Measurements from ENCODE around the gene CABLES2. TPM values are rescaled to one million over a fixed set of nuclear protein-coding genes. Genes with fewer than 3 reads are reported as not detected.

Gene CABLES2
- total RNA-seq, 1 experiment from 2014 or later: 8.9 TPM

DNA sequence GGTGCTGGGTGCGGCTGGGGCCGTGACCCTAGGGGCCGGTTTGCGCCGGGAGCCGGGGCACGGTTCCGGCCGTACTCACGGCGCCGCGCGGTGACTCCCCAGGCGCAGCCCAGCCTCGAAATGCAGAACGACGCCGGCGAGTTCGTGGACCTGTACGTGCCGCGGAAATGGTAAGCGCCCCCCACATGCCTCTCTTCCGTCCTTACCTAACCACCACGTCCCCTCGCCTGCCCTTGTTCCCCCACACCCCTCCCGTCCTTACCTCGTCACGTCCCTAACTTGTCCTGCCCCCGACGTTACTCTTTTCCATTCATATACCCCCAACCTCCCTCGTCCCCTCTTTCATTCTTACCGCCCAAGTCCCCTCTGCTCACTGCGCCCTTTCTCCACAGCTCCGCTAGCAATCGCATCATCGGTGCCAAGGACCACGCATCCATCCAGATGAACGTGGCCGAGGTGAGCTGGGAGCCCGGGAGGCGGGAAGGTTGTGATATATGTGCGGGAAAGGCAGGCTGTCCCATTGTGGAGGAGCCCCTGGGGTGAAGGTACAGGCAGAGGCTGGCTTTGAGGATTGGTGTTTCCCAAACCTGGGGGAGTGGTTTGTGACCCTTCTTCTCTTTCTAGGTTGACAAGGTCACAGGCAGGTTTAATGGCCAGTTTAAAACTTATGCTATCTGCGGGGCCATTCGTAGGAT is 19.7 kb downstream of the CABLES2 start:
- Histone ChIP-seq H3K9ac (ENCODE audit: low read length) (peak overlapping the region; percentile 99), H3K9me3 (ENCODE audit: control insufficient read depth in 1 of 2, insufficient read depth in 1 of 2, low read depth in 1 of 2, low read length in 2 of 2) (no peaks in the 10 kb centered on the region), H3K27ac (ENCODE audit: low read depth, low read length) (peak overlapping the region; percentile 95), H4K20me1 (ENCODE audit: insufficient read depth) (peaks cover 9% of the 10 kb centered on the region; the same call in 1 of the 2 replicates), H3K4me3 (replicated peaks in 1 of 2; ENCODE audit: low read depth in 1 of 2, low read length in 2 of 2) (peak overlapping the region; percentile 98 to 100), H2AFZ (ENCODE audit: low read depth, low read length, poor library complexity, severe bottlenecking) (no peak overlapping the region), H3K4me2 (ENCODE audit: low read length) (peak overlapping the region; percentile 88), H3K9me2 (ENCODE audit: insufficient read depth) (no peaks in the 10 kb centered on the region), H3K79me2 (ENCODE audit: insufficient read depth, low read length) (peaks cover 62% of the 10 kb centered on the region), H3K4me1 (ENCODE audit: control insufficient read depth in 1 of 2, insufficient read depth in 2 of 2, low read length in 2 of 2) (peaks cover 8 to 33% of the 10 kb centered on the region in 2 experiments; a peak in 3 of 4 replicates), H3K36me3 (ENCODE audit: control insufficient read depth in 1 of 2, insufficient read depth in 2 of 2, low read length in 2 of 2) (peaks cover 8 to 22% of the 10 kb centered on the region in 2 experiments), H3K27me3 (ENCODE audit: insufficient read depth, low read length) (no peaks in the 10 kb centered on the region)
- ChIA-PET POLR2A (interaction anchor here (0.6 to 1.5 kb wide), 9 partner anchors 9 to 442 kb away, joined by 3 to 12 read pairs (median 6); partner anchors contain the start of gene MRGBP), CTCF (interaction anchor here (1.0 to 1.4 kb wide), 2 partner anchors 23 to 86 kb away, joined by 3 read pairs; no protein-coding TSS in a partner anchor), RAD21 (ENCODE audit: low non-redundant PET in 1 of 2, low total read pairs in 2 of 2, uncharacterized antibody in 2 of 2, unreplicated experiment in 2 of 2) (interaction anchor here in 1 of 2 experiments (0.6 to 0.7 kb wide), 2 partner anchors 38 to 85 kb away, joined by 4 to 8 read pairs; partner anchors contain the start of gene ADRM1)
- TSS peak; percentile 82 for BruUV-seq (replicated peaks)
- intact Hi-C loops (cut with micrococcal nuclease): loop anchor here (1.0 kb wide), 1 partner anchor 85 kb away; the partner anchor contains the start of gene ADRM1
- ATAC-seq: peak; percentile 0; the same call in 1 of the 2 replicates
- DNase-seq (ENCODE audit: low read depth, low spot score): no peak
- no peak for TF ChIP-seq CBX3 (IDR thresholded peaks at IDR 0.05; ENCODE audit: low read depth)
- no peak for TF ChIP-seq ZFX (IDR thresholded peaks at IDR 0.05)
- TF ChIP-seq EZH2phosphoT487 (IDR thresholded peaks at IDR 0.05; ENCODE audit: borderline replicate concordance): no peak
- no peak for TF ChIP-seq FOSL1 (IDR thresholded peaks at IDR 0.05; ENCODE audit: low read depth)
- TF ChIP-seq, protein P1, sequence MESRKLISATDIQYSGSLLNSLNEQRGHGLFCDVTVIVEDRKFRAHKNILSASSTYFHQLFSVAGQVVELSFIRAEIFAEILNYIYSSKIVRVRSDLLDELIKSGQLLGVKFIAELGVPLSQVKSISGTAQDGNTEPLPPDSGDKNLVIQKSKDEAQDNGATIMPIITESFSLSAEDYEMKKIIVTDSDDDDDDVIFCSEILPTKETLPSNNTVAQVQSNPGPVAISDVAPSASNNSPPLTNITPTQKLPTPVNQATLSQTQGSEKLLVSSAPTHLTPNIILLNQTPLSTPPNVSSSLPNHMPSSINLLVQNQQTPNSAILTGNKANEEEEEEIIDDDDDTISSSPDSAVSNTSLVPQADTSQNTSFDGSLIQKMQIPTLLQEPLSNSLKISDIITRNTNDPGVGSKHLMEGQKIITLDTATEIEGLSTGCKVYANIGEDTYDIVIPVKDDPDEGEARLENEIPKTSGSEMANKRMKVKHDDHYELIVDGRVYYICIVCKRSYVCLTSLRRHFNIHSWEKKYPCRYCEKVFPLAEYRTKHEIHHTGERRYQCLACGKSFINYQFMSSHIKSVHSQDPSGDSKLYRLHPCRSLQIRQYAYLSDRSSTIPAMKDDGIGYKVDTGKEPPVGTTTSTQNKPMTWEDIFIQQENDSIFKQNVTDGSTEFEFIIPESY (IDR thresholded peaks at IDR 0.05; ENCODE audit: extremely low read depth, insufficient replicate concordance, low read length): no peak
- no peak for TF ChIP-seq ZNF274 (IDR thresholded peaks at IDR 0.05; ENCODE audit: low read depth, low read length)
- no peak for TF ChIP-seq POLR2AphosphoS5 (IDR thresholded peaks at IDR 0.05; ENCODE audit: low read depth, low read length)
- no peak for TF ChIP-seq POLR2A (IDR thresholded peaks at IDR 0.05; ENCODE audit: borderline replicate concordance, extremely low read depth, insufficient read depth, insufficient read length)
- no peak for TF ChIP-seq SP1 (IDR thresholded peaks at IDR 0.05; ENCODE audit: low read depth)
- TF ChIP-seq TCF7L2 (IDR thresholded peaks at IDR 0.05; ENCODE audit: borderline replicate concordance, extremely low read depth, insufficient read depth, insufficient read length): no peak
- TF ChIP-seq RAD21 (IDR thresholded peaks at IDR 0.05; ENCODE audit: low read depth): no peak
- no peak for TF ChIP-seq JUND (IDR thresholded peaks at IDR 0.05)
- TF ChIP-seq EZH2 (IDR thresholded peaks at IDR 0.05): no peak
- TF ChIP-seq, protein P2, sequence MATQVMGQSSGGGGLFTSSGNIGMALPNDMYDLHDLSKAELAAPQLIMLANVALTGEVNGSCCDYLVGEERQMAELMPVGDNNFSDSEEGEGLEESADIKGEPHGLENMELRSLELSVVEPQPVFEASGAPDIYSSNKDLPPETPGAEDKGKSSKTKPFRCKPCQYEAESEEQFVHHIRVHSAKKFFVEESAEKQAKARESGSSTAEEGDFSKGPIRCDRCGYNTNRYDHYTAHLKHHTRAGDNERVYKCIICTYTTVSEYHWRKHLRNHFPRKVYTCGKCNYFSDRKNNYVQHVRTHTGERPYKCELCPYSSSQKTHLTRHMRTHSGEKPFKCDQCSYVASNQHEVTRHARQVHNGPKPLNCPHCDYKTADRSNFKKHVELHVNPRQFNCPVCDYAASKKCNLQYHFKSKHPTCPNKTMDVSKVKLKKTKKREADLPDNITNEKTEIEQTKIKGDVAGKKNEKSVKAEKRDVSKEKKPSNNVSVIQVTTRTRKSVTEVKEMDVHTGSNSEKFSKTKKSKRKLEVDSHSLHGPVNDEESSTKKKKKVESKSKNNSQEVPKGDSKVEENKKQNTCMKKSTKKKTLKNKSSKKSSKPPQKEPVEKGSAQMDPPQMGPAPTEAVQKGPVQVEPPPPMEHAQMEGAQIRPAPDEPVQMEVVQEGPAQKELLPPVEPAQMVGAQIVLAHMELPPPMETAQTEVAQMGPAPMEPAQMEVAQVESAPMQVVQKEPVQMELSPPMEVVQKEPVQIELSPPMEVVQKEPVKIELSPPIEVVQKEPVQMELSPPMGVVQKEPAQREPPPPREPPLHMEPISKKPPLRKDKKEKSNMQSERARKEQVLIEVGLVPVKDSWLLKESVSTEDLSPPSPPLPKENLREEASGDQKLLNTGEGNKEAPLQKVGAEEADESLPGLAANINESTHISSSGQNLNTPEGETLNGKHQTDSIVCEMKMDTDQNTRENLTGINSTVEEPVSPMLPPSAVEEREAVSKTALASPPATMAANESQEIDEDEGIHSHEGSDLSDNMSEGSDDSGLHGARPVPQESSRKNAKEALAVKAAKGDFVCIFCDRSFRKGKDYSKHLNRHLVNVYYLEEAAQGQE (IDR thresholded peaks at IDR 0.05; ENCODE audit: low read depth): no peak
- no peak for TF ChIP-seq SIN3A (IDR thresholded peaks at IDR 0.05; ENCODE audit: low read depth)
- no peak for TF ChIP-seq CEBPB (IDR thresholded peaks at IDR 0.05; ENCODE audit: low read depth)
- TF ChIP-seq, protein P3, sequence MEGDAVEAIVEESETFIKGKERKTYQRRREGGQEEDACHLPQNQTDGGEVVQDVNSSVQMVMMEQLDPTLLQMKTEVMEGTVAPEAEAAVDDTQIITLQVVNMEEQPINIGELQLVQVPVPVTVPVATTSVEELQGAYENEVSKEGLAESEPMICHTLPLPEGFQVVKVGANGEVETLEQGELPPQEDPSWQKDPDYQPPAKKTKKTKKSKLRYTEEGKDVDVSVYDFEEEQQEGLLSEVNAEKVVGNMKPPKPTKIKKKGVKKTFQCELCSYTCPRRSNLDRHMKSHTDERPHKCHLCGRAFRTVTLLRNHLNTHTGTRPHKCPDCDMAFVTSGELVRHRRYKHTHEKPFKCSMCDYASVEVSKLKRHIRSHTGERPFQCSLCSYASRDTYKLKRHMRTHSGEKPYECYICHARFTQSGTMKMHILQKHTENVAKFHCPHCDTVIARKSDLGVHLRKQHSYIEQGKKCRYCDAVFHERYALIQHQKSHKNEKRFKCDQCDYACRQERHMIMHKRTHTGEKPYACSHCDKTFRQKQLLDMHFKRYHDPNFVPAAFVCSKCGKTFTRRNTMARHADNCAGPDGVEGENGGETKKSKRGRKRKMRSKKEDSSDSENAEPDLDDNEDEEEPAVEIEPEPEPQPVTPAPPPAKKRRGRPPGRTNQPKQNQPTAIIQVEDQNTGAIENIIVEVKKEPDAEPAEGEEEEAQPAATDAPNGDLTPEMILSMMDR (IDR thresholded peaks at IDR 0.05 in 2 of 3, conservative IDR thresholded peaks at IDR 0.05 in 1 of 3; ENCODE audit: borderline replicate concordance in 1 of 3, insufficient read depth in 1 of 3, low read depth in 2 of 3, low read length in 2 of 3): no peak
